ENCODE results near the gene TYROBP. TPM values are rescaled to one million over a fixed set of nuclear protein-coding genes. Genes with fewer than 3 reads are reported as not detected.
A peak's percentile ranks its signal among the peaks of the same experiment; 100 is the strongest.

TYROBP gene
- total and polyA plus RNA-seq, 7 donors: 71.5 to 211 (median 125) TPM

DNA sequence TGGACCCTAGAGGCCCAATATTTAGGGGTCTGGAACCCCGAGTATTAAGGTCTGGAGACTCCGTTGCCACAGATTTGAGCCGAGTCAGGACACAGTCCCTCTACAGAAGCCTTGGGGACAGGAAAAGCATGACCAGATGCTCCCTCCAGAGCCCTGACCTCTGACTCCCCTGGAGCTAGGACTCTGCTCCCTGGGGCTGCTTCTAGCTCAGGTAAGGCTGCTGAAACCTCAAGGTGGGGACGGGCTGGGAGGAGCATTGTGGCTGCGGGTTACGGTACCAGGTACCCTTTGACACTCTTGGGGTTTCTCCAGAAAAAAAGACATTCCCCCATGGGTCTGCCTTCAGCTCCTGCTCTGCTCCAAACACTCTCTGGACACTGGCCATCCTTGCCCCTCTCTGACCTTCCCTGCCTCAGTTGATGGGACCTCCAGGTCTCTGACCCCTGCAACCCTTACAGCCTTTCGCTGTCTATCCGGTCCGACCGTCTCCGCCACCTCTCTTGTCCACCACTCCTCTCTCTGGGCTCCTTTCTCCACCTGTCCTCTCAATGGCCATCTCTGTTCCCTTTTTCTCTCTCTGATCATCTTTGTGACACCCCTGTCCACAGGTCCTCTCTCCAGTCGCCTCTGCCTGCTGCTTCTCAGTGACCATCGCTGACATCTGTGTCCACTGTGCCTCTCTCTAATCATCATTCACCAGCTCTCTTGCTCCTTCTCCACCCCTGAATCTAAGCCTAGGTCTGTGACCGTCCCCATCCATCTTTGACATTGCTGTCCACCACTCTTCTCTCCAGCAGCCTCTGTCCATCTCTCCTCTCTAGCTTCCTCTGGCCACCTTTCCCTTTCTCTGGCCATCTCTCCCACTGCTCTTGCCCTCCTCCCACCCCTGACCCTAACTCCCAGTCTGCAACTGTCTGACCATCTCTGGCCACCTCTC, 29.5 kb upstream of the TYROBP start:
- Histone ChIP-seq H3K27ac (peak overlapping the region; percentile 83 to 95 (median 86)), H3K4me3 (peak overlapping the region; percentile 60 to 95 (median 82)), H3K9me3 (no peaks in the 10 kb centered on the region), H3K4me1 (peaks cover 0 to 34% (median 26%) of the 10 kb centered on the region in 4 donors), H3K27me3 (no peaks in the 10 kb centered on the region), H3K36me3 (peaks cover 0 to 31% (median 9%) of the 10 kb centered on the region in 4 donors)
- TF ChIP-seq POLR2A (IDR thresholded peaks at IDR 0.05) (no peak), POLR2AphosphoS5 (IDR thresholded peaks at IDR 0.05) (no peak)
- no peak for DNase-seq
- intact Hi-C loops (cut with DNase I): loop anchor here (2.0 kb wide), 1 partner anchor 117 kb away; the partner anchor contains the start of genes THAP8 and WDR62
- 51 to 65% methylated on average over 14 of the region's 14 CpGs for WGBS, 2 donors

DNA sequence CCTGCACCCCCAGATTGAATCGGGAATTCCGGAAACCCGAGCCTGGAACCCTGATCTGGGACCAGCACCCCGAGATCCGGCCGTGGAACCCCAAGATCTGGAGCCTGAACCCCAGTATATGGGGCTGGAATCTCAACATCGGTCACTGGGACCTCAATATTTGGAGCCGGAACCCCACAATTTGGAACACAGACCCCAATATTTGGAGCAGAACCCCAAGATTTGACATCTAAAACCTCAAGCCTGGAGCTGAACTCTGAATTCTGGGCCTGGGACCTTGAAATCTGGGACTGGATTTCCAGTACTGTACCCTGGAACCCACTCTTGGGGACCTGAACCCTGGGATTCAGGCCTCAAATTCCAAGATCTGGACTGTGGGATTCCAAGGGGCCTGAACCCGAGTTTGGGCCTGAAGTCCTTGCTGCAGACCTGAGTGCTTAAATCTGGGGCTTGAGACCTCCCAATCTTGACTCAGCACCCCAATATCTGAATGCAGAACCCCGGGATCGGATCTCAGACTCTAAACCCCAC, 28.7 kb upstream of the TYROBP start:
- Histone ChIP-seq H3K27ac (peak overlapping the region; percentile 83 to 95 (median 86)), H3K4me1 (peaks cover 0 to 36% (median 29%) of the 10 kb centered on the region in 4 donors), H3K36me3 (peaks cover 0 to 23% (median 9%) of the 10 kb centered on the region in 4 donors), H3K9me3 (no peaks in the 10 kb centered on the region), H3K4me3 (peak overlapping the region; percentile 60 to 95 (median 82)), H3K27me3 (no peaks in the 10 kb centered on the region)
- no peak for TF ChIP-seq POLR2AphosphoS5 (IDR thresholded peaks at IDR 0.05)
- no peak for TF ChIP-seq EP300 (IDR thresholded peaks at IDR 0.05)
- no peak for TF ChIP-seq POLR2A (IDR thresholded peaks at IDR 0.05)
- TF ChIP-seq CTCF (IDR thresholded peaks at IDR 0.05): no peak
- intact Hi-C loops (cut with DNase I): loop anchor here (2.0 kb wide), 1 partner anchor 118 kb away; the partner anchor contains the start of genes THAP8 and WDR62
- WGBS, 2 donors: 17 to 30% methylated on average over 11 of the region's 11 CpGs
- DNase-seq: no peak

- intact Hi-C loops (cut with DNase I): loop anchor here (2.0 kb wide), 1 partner anchor 119 kb away; the partner anchor contains the start of genes THAP8 and WDR62
- peak within 1 kb of the TSS; percentile 83 to 95 (median 86) for H3K27ac ChIP-seq
- H3K9me3 ChIP-seq: no peaks in the 10 kb centered on the region
- 1 to 2% methylated on average over 68 of the region's 68 CpGs for WGBS, 2 donors
- H3K4me1 ChIP-seq: peaks cover 0 to 38% (median 31%) of the 10 kb centered on the region in 4 donors
- TF ChIP-seq POLR2AphosphoS5 (IDR thresholded peaks at IDR 0.05) (peak in 3 of 4 donors; percentile 22 to 34 (median 26)), CTCF (IDR thresholded peaks at IDR 0.05) (no peak), POLR2A (IDR thresholded peaks at IDR 0.05) (no peak), EP300 (IDR thresholded peaks at IDR 0.05) (no peak)
- H3K36me3 ChIP-seq: peaks cover 0 to 20% (median 9%) of the 10 kb centered on the region in 4 donors
- H3K4me3 ChIP-seq: peak within 1 kb of the TSS; percentile 60 to 95 (median 82)
- peak; percentile 87 for DNase-seq
- no peaks in the 10 kb centered on the region for H3K27me3 ChIP-seq
These were observed 28.0 kb upstream of the TYROBP start, which contains the start of gene LRFN3 for GRCh38 chr19:35935911-35936737. TSS of gene LRFN3 (plus strand) at chr19:35936374. CDS start at chr19:35939426, 3,052 bp downstream.

GRCh38 chr19:35932291-35932936, 24.3 kb upstream of the TYROBP start:
- whole genome bisulfite sequencing, 2 donors: 55 to 59% methylated on average over 7 of the region's 7 CpGs
- intact Hi-C loops (cut with DNase I): loop anchor here (5.0 kb wide), 2 partner anchors 155 to 175 kb away; partner anchors contain the start of genes ARHGAP33, HSPB6 and PROSER3

More at GRCh38 chr19:35932291-35932936, 24.3 kb upstream of the TYROBP start:
- Histone ChIP-seq H3K4me3 (no peak overlapping the region), H3K27me3 (no peaks in the 10 kb centered on the region), H3K4me1 (peaks cover 0 to 26% (median 20%) of the 10 kb centered on the region in 4 donors), H3K36me3 (no peaks in the 10 kb centered on the region), H3K27ac (no peak overlapping the region), H3K9me3 (no peaks in the 10 kb centered on the region)
- no peak for TF ChIP-seq POLR2A (IDR thresholded peaks at IDR 0.05)
- TF ChIP-seq POLR2AphosphoS5 (IDR thresholded peaks at IDR 0.05): no peak
- TF ChIP-seq CTCF (IDR thresholded peaks at IDR 0.05): no peak
- TF ChIP-seq EP300 (IDR thresholded peaks at IDR 0.05): no peak
- no peak for DNase-seq
